Measurements from ENCODE around the gene YWHAG. TPM values are rescaled to one million over a fixed set of nuclear protein-coding genes. Genes with fewer than 3 reads are reported as not detected.

YWHAG gene
- 84.9 and 97.8 TPM in 2 replicates for total RNA-seq

DNA sequence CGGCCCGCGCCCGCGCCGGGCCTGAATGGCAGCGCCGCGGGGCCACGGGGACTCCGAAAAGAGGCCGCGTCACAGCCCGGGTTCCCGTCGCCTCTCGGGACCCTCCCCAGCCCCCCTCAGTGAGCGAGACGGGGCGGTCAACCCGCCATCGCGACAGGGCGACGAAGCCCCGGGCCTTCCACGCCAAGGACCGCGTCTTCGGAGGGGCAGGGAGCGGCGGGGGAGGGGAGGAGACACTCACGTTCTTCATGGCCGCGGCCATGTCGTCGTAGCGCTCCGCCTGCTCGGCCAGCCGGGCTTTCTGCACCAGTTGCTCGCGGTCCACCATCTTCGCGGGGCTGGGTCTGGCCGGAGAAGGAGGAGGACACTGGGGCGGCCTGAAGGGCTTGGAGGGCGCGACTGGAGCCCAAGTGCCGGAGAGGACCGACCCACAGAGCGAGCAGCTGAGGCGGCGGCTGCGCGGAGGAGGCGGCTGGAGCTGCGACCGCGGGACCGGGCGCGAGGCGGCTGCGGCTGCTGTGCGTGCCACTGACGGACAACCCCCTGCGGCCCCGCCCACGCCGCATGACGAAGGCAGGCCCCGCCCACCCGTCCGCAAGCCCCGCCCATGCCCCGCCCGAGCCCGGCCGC lies at the start of gene YWHAG:
YWHAG (minus strand) TSS at position 511 of the 630 bp plus-strand sequence; CDS start at position 328, 183 bp downstream.

DNA sequence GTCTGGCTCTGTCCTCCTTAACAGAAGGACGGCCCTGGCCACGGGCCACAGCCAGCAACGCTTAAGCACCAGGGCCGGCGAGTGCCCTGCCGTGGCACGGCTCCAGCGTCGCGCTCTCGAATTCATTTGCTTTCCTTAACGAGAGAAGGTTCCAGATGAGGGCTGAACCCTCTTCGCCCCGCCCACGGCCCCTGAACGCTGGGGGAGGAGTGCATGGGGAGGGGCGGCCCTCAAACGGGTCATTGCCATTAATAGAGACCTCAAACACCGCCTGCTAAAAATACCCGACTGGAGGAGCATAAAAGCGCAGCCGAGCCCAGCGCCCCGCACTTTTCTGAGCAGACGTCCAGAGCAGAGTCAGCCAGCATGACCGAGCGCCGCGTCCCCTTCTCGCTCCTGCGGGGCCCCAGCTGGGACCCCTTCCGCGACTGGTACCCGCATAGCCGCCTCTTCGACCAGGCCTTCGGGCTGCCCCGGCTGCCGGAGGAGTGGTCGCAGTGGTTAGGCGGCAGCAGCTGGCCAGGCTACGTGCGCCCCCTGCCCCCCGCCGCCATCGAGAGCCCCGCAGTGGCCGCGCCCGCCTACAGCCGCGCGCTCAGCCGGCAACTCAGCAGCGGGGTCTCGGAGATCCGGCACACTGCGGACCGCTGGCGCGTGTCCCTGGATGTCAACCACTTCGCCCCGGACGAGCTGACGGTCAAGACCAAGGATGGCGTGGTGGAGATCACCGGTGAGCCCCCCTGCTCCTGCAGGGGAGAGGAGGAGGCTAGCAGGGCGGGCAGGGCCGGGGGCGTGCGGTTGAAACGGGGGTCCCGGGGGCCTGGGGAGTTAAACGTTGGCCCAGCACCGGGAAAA lies 56.2 kb downstream of the YWHAG start, which contains the start of gene HSPB1:
HSPB1 (plus strand) TSS at position 327 of the 855 bp plus-strand sequence; CDS start at position 367, 40 bp downstream.

Other genes starting within 250 kb of the YWHAG start
- gene SRRM3, start 157.1 kb downstream of the YWHAG start, total RNA-seq: under 0.01 TPM in 1 of 2 replicates, not detected in the other
- gene HSPB1, start 56.3 kb downstream of the YWHAG start, total RNA-seq: 28.0 and 47.0 TPM in 2 replicates
- 0.53 and 0.56 TPM in 2 replicates for gene SSC4D, start 50.7 kb upstream of the YWHAG start, total RNA-seq
- 0.92 and 0.99 TPM in 2 replicates for gene ZP3, start 66.0 kb upstream of the YWHAG start, total RNA-seq
- gene DTX2, start 102.7 kb upstream of the YWHAG start, total RNA-seq: 3.0 and 4.5 TPM in 2 replicates
- 0.19 and 0.26 TPM in 2 replicates for gene UPK3B, start 151.6 kb upstream of the YWHAG start, total RNA-seq
- 0.06 and 0.13 TPM in 2 replicates for gene SPDYE16, start 184.3 kb upstream of the YWHAG start, total RNA-seq

Measured in aortic smooth muscle cell (primary cell).